HG03095 (cell line): ENCODE data around the gene PTPN11.

Experiments
- ATAC-seq: cut with Tn5 transposase; IDR thresholded peaks from one replicate; pipeline ENCODE4 v1.9.1; 2021; ENCODE audit warnings: moderate library complexity; ENCODE audit not compliant: unreplicated experiment

Gene PTPN11

GRCh38 chr12:112538740-112539139, 120.0 kb downstream of the PTPN11 start:
- ATAC-seq: no peak

- no peak for ATAC-seq
These were observed 120.5 kb downstream of the PTPN11 start for GRCh38 chr12:112539221-112539620.

GRCh38 chr12:112540021-112540420, 121.3 kb downstream of the PTPN11 start:
- ATAC-seq: no peak

GRCh38 chr12:112543751-112544150, 125.0 kb downstream of the PTPN11 start:
- no peak for ATAC-seq

GRCh38 chr12:112546339-112546738, 127.6 kb downstream of the PTPN11 start:
- no peak for ATAC-seq

- no peak for ATAC-seq
These were observed 128.2 kb downstream of the PTPN11 start for GRCh38 chr12:112546996-112547395.

- no peak for ATAC-seq
These were observed 130.3 kb downstream of the PTPN11 start for GRCh38 chr12:112549031-112549430.

GRCh38 chr12:112551681-112552080, 132.9 kb downstream of the PTPN11 start:
- ATAC-seq: no peak

- no peak for ATAC-seq
These were observed 137.0 kb downstream of the PTPN11 start for GRCh38 chr12:112555621-112556233.

- ATAC-seq: no peak
These were observed 139.3 kb downstream of the PTPN11 start for GRCh38 chr12:112557951-112558630.
